Measurements from ENCODE around the gene PLEKHN1.
A peak's percentile ranks its signal among the peaks of the same experiment; 100 is the strongest.

PLEKHN1 gene

DNA sequence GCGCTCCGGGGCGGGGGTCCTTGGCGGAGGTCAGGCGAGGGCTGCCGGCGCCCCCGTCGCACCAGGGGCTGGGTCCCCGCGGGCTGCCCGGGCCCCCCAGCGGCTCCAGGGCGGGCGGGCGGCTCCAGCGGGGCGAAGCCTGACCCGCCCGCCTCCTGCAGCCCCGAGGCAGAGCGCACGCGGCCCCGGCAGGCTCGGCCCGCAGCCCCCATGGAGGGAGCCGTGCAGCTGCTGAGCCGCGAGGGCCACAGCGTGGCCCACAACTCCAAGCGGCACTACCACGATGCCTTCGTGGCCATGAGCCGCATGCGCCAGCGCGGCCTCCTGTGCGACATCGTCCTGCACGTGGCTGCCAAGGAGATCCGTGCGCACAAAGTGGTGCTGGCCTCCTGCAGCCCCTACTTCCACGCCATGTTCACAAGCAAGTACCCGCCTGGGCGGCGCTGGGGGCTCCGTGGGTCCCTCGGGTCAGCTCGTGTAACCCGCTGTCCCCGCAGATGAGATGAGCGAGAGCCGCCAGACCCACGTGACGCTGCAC, 5.1 kb upstream of the PLEKHN1 start:
- DNase-seq, result no peak

DNA sequence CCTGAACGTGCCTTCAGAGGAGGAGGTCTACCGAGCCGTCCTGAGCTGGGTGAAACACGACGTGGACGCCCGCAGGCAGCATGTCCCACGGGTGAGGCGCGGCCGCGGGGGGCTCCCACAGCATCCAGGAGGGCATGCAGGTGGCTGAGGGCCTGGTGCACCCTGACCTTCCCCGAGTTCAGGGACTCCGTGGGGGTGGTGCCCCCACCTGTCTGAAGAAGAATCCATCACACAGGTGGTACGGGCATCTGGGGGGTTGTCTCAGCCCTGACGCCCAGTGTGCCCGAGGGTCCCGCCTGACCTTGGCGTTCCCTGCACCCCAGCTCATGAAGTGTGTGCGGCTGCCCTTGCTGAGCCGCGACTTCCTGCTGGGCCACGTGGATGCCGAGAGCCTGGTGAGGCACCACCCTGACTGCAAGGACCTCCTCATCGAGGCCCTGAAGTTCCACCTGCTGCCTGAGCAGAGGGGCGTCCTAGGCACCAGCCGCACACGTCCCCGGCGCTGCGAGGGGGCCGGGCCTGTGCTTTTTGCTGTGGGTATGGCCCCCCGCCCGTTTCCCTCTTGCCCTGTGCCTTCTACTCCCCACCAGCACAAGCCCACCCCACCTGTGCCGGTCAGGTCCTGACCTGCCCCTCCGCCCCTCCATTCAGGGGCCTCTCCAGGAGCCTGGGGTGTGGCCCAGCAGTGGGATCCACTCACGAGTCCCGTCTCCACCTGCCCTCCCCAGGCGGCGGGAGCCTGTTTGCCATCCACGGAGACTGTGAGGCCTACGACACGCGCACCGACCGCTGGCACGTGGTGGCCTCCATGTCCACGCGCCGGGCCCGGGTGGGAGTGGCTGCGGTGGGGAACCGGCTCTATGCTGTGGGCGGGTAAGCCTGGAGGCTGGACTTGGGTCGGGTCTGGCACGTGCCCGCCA, 3.6 kb upstream of the PLEKHN1 start:
- no peak for DNase-seq

DNA sequence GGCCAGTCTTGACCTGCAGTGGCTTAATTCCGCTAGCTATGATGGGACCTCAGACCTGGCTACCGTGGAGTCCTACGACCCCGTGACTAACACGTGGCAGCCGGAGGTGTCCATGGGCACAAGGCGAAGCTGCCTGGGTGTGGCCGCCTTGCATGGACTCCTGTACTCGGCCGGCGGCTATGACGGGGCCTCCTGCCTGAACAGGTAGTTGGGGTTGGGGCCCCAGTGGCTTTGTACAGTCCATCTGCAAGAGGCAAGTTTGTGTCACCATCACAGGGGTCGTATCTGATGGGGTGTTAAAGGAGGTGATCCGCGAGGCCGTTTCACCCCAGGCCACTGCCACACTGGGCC, 3.0 kb upstream of the PLEKHN1 start:
- DNase-seq, result no peak

DNA sequence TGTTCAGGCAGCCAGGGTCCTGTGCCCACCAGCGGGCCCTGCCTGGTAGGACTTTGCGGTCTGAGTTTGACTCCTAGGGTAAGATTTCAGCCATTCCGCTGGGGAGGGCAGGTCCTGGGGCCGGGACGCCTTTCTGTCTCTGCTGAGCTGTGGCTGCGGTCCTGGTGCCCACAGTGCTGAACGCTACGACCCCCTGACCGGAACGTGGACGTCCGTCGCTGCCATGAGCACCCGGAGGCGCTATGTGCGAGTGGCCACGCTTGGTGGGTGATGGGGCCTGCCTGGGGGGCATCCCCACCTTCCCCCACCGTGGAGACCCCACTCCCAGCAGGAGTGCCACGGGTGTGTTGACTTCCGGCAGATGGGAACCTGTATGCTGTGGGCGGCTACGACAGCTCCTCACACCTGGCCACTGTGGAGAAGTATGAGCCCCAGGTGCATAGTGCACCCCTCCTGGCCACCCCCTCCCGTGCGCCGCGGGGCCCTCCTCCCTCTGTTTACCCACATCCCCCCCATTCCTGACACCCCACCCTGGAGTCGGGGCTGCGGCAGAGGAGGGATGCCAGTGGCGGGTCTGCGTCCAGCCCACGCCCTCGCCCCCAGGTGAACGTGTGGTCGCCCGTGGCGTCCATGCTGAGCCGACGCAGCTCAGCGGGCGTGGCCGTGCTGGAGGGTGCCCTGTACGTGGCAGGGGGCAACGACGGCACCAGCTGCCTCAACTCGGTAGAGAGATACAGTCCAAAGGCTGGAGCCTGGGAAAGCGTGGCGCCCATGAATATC, 2.3 kb upstream of the PLEKHN1 start:
- no peak for DNase-seq

DNA sequence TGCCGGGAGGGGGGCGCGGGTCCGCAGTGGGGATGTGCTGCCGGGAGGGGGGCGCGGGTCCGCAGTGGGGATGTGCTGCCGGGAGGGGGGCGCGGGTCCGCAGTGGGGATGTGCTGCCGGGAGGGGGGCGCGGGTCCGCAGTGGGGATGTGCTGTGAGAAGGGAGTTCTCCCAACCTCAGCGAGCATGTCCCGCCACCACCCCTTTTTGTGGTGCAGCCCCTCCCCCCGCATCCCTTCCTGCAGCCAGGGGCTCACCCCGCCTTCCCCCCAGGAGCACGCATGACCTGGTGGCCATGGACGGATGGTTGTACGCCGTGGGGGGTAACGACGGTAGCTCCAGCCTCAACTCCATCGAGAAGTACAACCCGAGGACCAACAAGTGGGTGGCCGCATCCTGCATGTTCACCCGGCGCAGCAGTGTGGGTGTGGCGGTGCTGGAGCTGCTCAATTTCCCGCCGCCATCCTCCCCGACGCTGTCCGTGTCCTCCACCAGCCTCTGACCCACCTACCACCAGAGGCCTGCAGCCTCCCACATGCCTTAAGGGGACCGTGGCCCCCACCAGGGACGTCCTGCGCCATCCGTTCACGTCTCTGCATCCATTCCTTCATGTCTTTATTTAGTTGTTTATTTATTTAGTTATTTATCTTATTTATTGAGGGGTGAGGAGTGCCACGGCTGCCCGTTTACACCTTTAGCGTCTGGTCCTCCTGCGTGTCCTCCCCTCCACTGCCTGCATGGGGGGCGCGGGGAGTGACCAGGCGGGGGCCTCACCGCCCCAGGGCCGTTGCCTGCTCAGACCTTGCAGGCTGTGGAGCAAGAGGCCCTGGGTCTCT, 1.4 kb upstream of the PLEKHN1 start:
- DNase-seq, result no peak

DNA sequence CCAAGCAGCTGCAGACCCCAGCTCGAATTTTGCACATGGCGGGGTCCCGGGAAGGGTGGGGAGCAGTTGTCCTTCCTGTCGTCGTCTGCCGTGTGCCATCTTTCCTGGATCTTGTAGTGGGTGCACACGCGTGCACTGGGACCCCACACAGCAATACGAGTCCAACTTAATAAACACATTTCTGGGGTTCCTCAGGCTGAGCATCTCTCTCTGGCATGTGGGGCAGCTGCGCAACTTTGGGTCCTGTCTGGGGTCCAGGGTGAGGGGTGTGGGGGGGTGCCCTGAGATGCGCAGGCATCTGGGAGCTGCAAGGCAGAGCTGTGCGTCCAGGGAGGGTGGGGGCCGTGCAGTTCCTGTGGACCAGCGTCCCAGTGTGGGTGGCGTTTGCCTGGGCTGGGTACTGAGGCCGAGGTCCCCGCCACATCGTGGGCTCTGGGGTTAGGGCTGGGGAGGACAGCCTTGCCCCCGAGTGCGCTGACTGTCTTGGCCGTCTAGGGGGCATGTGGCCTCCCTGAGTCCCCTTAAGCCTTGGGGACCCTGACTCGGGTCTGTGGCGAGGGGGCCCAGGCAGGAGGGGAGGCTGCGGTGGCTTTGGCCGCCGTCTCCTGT, 652 bp upstream of the PLEKHN1 start:
- no peak for DNase-seq

DNA sequence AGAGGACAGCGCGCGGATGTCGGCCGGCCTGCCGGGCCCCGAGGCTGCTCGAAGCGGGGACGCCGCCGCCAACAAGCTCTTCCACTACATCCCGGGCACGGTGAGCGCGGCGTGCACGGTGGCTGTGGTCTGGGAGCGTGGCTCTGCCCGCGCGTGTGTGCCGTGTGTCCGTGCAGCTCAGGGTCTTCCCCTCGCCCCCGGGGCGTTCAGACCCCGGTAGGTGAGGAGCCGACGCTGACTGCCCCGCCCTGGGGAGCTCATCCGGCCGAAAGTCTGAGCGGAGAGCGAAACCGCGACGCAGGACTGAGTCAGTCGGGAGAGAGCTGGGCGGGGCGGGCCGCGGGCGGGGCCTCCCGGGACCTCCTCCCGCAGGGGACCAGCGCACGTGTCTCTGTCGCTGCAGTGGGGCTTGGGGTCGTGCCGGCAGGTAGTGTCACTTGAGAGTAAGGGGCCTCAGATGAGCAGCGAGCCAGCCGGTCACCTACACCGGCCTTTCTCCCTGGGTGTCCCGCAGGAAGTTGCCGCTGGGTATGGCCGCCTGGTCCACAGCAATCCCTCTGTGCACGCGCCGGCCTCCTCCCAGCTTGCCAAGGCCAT, 520 bp downstream of the PLEKHN1 start:
- DNase-seq, result peak; percentile 72

DNA sequence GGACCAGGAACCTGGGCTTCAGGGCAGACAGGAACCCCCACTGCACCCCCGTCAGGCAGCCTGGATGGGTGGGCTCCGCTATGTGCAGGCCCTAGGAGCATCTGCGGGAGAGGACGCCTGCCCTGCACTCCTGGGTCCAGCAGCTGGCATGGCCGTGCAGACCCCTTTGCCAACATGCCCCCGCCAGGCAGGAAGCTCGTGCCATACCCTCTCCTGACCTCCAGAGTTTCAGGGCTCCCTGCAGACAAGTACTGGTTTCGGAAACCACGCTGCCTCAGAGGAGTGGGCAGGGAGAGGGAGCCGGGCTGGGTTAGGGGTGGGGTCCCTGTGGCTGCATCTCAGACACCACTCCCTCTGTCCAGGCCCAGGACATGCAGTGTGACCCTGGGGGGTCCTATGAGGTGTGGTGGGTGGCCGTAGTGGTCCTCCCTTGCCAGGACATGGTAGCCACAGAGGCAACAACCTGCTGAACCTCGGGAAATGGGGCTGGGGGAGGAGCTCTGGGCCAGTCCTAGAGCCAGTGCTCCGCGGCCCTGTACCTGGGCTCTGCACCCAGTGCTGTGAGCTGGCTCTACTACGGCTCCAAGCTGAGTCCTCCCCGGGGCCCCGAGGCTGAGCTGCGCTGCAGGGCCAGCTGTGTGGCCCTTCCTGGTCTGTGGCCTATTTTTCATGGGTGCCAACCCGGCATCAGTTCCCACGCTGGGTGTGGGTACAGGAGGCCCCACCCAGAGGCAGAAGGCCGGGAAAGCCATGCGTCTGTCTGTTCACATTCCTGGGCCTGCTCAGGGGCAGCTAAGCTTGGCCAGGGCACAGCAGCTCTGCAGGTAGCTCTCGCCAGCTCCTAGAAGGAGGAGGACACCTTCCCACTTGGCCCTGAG, 1.4 kb downstream of the PLEKHN1 start:
- no peak for DNase-seq

DNA sequence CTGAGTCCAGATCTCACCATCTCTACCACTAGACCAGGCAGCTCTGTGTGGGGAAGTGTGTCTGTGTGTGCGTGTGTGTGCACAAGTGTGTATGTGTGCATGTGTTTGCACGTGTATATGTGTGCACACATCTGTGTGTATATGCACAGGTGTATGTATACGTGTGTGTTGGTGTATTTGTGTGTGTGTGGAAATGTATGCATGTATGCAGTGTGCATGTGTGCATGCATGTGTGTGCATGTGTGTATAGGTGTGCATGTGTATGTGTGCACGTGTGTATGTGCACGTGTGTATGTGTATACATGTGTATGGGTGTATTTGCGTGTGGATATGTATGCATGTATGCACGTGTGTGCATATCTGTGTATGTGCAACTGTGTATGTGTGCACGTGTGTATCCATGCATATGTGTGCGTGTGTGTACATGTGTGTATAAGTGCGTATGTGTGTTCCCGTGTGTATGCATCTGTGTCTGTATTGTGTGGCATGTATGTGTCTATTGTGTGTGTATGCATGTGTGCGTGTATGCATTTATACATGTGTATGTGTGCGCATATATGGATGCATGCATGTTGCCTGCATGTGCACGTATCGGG, 3.1 kb downstream of the PLEKHN1 start:
- no peak for DNase-seq

DNA sequence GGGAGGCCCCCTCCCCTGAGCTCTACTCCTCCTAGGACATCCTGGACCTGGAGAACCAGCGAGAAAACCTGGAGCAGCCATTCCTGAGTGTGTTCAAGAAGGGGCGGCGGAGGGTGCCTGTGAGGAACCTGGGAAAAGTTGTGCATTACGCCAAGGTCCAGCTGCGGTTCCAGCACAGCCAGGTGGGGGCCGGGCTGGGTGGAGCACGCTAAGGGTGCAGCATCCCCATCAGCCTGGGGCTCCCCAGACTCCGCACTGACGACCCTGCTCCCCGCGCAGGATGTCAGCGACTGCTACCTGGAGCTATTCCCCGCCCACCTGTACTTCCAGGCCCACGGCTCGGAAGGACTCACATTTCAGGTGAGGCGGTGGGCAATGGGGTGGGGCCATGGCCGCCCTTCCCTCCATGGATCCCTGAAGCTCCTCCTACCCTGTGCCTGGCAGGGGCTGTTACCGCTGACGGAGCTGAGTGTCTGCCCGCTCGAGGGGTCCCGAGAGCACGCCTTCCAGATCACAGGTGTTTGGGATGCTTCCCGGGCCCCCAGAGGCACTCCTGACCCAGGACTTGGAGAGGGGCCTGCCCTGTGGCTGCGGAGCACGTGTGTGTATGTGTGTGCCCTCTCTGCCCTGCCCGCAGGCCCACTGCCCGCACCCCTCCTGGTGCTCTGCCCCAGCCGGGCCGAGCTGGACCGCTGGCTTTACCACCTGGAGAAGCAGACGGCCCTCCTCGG, 4.1 kb downstream of the PLEKHN1 start:
- DNase-seq, result no peak

DNA sequence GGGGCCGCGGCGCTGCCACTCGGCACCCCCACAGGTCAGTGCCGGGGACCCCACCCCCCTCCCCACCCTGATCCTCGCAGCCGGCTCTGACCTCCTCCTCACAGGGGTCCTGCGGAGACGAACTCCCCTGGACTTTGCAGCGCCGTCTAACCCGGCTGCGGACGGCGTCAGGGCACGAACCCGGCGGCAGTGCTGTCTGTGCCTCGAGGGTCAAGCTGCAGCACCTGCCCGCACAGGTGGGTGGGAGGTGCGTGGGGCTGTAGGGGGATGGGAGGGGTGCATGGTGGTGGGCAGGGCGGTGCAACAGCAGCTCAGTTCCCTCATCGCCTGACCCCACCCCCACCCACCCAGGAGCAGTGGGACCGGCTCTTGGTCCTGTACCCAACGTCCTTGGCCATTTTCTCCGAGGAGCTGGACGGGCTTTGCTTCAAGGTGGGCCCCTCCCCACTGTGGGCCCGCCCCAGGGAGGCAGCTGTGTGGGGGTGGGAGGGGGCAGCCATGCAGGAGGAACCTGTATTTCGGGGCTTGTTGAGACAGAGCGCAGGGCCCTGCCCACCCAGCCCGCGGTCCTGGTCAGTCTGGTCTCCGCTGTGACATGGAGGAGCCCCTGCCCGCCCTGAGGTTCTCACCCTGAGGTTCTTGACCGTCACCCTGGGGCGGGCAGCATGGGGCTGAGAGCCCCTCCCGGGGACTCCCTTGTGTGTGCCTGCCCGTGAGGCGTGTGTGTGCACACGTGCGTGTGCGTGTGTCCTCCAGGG, 4.9 kb downstream of the PLEKHN1 start:
- DNase-seq, result no peak

DNA sequence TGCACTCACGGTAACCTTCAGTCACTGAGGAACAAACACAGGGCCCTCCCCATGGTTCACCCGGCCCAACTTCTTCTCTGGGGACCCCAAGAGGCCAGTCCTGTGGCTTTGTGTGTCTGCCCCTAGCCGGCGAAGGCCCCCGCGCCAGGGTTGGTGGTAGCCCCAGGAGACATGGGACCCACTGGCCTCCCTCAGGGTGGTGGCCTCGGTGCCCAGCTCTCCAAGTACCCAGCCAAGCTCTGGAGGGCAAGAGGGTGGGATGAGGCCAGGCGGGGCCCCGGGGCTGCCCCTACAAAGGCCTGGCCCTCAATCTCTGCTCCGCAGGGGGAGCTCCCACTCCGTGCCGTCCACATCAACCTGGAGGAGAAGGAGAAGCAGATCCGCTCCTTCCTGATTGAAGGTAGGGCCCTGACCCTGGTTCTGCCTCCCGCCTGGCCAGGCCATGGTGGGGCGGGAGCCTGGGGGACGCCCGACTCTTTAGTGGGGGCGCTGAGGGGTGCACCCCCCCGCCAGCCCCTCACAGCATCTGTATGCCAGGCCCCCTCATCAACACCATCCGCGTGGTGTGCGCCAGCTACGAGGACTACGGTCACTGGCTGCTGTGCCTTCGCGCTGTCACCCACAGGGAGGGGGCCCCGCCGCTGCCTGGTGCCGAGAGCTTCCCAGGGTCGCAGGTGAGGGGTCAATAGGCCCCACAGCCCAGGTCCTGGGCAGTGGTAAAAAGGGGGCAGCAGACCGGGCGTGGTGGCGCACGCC, 5.6 kb downstream of the PLEKHN1 start:
- DNase-seq, result no peak

DNA sequence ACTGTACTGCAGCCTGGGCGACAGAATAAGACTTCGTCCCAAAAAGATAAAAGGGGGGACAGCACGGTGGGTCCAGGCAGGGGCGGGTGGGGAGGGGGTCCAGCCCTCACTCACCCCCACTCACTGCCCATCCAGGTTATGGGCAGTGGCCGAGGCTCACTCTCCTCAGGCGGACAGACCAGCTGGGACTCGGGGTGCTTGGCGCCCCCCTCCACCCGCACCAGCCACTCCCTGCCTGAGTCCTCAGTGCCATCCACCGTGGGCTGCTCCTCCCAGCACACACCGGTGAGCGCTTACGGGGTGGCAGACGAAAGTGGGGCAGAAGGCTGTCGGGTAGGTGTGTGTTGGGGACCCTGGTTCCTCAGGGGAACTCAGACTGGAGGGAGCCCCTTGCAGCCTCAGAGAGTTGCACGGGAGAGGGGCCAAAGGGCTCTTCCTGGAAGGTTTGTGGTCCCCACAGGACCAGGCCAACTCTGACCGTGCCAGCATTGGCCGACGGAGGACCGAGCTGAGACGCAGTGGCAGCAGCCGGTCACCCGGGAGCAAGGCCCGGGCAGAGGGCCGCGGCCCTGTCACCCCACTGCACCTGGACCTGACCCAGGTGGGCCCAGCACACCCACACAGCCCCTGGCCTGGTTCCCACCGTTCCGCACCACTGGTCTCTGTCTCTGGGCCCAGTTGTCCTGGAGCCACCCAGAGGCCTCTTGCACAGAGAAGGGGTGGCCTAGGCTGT, 6.6 kb downstream of the PLEKHN1 start:
- no peak for DNase-seq

DNA sequence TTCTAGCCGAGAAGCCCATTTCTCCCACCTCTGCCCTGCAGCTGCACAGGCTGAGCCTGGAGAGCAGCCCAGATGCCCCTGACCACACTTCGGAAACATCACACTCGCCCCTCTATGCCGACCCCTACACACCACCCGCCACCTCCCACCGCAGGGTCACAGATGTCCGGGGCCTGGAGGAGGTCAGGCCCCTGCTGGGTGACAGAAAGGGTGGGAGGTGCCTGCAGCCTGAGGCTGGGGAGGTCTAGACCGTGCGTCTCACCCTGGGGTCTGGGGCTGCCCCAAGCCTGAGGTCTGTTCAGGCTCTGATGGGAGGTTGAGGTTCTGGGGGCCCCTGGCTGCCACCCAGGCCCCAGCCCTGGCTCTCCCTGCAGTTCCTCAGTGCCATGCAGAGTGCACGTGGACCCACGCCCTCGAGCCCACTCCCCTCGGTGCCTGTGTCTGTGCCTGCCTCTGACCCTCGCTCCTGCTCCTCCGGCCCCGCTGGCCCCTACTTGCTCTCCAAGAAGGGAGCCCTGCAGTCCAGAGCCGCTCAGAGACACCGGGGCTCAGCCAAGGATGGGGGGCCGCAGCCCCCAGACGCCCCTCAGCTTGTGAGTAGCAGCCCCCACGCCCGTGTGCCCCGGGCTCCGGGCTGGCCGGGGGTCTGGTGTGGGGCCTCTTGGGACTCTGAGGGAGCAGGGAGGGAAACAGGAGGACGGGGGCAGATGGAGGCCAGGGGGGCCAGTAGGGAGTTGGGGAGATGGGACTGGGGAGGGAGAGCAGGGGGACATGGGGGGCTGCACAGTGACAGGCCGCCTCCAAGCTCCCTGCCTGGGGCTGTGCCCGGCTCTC, 7.4 kb downstream of the PLEKHN1 start:
- DNase-seq, result no peak

DNA sequence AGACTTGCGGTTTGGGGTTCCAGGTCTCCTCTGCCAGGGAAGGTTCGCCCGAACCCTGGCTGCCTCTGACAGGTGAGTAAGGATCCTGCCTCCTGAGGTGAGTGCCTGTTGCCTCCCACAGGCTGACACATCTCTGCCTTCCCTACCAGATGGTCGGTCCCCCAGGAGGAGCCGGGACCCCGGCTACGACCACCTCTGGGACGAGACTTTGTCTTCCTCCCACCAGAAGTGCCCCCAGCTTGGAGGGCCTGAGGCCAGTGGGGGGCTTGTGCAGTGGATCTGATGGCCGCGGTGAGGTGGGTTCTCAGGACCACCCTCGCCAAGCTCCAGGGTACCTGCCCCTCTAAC, 8.0 kb downstream of the PLEKHN1 start:
- DNase-seq, result no peak

DNA sequence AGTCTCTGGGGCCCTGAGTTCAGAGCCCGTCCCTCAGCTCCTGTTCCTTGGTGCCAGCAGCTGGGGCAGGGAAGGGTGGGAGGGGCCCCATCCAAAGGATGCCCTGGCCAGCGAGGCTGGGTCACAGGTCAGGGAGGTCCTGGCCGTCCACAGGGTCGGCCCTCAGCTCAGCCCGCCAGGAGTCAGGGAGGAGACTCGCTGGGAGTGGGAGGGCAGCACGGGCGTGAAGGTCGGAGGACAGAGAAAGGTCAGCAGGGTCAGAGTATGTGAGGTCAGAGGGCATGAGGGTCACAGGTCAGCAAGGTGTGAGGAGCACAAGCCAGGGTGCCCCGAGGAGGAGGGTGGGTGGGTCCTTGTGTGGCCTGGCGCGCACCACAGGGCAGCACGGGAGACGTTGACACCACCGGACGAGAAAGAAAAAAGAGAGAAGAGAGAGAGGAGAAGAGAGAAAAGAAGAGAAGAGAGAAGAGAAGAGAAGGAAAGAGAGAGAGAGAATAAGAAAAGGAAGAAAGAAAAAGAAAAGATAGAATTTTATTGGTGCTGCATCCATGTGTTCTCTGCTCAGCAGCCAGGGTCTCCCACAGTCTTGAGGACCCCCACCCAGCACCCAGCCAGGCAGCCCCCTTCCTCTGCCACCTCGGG, 8.5 kb downstream of the PLEKHN1 start:
- no peak for DNase-seq
